Right ventricle myocardium inferior (tissue), 1 donor: ENCODE data around the gene ZNF804B. TPM values are rescaled to one million over a fixed set of nuclear protein-coding genes. Genes with fewer than 3 reads are reported as not detected.

ENCODE experiments used
- ATAC-seq: fragments of 200-7000 bp; cut with Tn5 transposase; one replicate; pipeline ENCODE4 v1.9.1; 2020; ENCODE audit warnings: mild to moderate bottlenecking, moderate library complexity
- DNase-seq: peaks from one replicate; pipeline ENCODE4 v3.0.0; 2021; ENCODE audit errors: missing footprints
- intact Hi-C: fragments of 100-400 bp; cut with DNase I; formaldehyde crosslinking; loops from one replicate; pipeline ENCODE4 v1.11.0; 2022
- long read RNA-seq: library from polyadenylated mRNA; unstranded; transcript quantifications from one replicate; pipeline ENCODE4 v2.0.0, GENCODE V29; 2021
- total RNA-seq: library from RNA; stranded (reverse); fragmentation: NEBNext Ultra II Directional; extraction: Animal tissue kit (Norgen Biotek cat#: 25700); gene quantifications from one replicate; pipeline ENCODE4 v1.2.1, GENCODE V29; 2021
- donor health status: DM: no; HTN: yes; CAD: no; lungs with severe emphysema.

ZNF804B gene
- not detected for total RNA-seq
- long read RNA-seq: 0 reads

DNA sequence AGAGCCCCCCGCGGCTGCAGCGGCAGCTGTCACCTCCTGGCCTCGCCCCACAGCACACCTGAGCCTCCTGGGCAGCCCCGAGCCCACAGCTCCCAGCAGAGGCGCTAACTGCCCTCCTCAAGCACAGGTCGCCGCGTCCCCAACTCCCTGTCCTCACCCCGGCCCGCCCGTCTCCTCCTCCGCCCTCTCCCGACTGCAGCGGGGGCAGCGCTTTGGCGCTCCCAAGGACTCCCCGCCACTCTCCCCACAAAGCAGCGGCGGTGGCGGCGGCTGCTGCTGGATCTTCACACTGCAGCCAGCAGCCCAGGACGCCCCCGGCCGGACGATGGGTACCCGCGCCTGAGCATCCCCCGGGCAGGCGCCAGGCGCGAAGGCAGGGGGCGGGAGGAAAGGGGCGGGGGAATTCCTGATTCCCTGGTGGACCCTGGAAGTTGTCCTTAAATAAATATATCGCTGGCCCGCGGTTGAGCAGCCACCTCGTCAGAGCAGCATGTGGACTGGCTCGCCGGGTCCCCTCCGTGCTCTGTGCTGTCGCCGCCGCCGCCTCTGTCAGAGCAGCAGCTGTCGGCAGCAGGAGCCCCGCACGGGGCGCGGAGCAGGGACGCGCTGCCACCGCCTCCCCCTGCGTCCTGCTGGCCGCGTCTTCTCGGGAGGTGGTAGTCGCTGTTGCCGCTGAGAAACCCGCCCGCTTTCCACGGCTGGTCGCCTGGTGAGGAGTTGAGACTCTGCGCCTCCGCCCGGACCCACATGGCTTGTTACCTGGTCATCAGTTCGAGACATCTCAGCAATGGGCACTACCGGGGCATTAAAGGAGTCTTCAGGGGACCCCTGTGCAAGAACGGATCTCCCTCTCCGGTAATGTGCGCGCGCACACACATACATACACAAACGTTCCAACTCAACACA lies at the start of gene ZNF804B:
ZNF804B (plus strand) TSS at position 471 of the 906 bp plus-strand sequence; CDS start at position 748, 277 bp downstream.
- DNase-seq (peak; percentile 55), ATAC-seq (peak; percentile 34)
- intact Hi-C loops: no loop called here

DNA sequence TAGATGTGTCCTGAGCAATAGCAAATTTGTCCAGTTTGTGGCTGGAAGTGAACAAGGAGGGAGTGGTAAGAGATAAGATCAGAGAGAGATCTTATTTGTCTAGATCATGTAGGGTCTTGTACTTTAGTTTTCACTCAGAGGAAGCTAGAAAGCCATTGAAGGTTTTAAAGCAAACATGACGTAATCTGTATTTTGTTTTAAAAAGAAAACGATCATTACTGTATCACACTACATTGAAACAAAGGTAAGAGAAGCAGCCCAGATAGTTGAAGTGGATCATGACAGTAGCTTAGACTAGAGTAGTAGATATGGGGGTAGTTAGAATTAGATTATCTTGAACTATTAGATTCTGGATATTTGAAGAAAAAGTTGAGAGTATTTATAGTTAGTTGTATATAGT lies 23.6 kb upstream of the ZNF804B start:
- DNase-seq (no peak), ATAC-seq (no peak)
- intact Hi-C loops: no loop called here

DNA sequence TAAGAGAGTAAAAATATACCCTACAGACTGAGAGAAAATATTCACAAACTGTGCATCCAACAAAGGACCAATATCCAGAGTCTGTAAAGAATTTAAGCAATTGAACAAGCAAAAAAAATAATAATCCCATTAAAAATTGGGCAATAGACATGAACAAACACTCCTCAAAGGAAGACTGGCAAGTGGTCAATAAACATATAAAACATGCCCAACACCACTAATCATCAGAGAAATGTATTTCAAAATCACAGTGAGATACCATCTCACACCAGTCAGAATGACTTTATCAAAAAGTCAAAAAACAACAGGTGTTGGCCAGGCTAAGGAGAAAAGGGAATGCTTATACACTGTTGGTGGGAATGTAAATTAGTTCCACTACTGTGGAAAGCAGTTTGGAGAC lies 21.9 kb upstream of the ZNF804B start:
- no peak for DNase-seq
- no peak for ATAC-seq
- intact Hi-C loops: no loop called here

DNA sequence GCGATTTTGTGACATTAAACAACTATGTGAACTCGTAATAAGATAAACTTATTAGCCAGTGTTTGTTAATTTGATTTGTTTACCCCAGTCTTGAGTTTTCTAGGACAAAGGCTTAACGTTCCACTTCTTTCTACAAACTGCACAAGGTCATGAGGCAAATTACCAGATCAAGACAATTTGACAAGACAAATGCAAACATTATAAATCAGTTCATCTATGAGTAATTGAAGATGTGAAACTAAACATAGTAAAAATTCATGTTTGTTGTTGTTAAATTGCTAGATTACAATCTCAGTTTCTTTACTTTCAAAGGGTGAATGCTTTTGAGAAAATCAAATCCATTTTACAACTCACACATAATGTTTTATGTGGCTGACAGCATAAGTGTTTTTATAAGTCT lies 13.4 kb upstream of the ZNF804B start:
- DNase-seq (no peak), ATAC-seq (no peak)
- intact Hi-C loops: no loop called here

DNA sequence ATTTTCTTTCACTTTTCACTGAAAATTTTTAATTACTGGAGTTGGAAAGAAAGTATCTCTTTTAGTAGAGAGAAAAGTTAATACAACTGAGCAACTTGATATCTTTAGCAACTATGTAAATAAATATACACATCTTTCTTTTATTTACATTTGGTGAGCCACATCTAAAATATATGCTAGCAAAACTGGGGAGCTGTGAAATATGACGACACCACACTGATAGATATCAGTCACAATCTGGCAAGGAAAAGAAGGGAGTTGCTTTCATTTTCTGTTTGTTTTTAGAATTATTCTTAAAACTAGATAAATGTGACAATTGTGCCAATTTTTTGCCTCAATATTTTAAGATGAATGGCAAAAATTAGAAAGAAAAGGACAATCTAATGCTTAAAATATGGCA lies 2.7 kb upstream of the ZNF804B start:
- DNase-seq (no peak), ATAC-seq (no peak)
- intact Hi-C loops: no loop called here

DNA sequence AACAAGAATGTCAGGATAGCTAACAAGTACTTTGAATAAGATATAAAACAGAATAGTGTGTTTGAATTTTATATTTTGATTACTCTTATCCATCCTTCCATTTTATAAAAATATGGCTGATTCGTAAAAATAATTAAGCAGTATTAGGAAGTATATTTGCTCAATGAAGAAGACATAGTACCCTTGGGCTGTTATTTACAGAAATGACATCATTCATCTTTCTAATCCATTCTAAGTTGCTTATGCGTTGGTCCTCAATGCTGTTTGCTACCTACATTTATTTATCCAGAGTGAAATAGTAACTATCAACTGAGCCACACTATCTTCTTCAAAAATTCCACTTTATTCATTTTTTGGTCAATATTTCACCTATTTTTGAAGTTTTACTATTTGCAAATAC lies 2.1 kb upstream of the ZNF804B start:
- ATAC-seq (no peak), DNase-seq (no peak)
- intact Hi-C loops: no loop called here

DNA sequence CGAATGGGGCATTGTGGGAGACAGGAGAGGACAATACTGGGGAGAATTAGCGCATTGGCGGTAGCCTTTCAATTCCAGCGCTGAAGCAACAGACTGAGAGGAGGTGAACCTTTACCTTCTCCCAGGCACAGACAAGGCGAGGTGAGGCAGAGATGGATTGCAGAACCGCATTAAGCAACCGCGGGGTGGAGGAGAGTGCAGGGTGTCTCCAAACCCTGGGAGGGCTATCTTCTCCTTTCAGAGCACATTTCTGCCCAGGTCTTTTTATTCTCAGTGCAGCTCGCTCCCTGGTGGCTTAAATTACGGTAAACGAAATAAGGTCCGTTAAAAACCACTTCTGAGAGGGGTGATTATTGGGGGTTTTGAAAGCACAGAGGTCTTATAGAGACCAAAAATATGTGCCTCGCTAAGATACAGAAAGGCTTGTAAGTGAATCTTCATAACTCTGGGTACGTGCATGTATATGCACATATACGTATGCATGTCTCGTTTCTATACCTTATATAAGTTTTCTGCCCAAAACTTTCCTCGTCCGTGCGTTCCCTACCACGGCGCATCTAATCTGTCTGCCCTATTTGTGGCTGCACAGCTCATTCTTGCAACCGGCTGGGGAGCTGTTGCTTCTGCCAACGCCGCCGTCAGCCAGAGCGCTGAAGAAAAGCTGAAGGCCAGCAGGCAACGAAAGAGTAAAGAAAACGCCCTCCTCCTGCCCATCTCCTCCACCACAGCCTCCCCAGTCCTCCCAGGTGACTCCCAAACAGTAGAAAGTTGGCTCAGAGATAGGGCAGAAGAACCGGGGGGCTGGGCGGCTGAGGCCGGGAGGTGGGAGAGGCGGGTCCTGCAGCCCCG lies 895 bp upstream of the ZNF804B start:
- DNase-seq (peak; percentile 55), ATAC-seq (peak; percentile 50)
- intact Hi-C loops: no loop called here

DNA sequence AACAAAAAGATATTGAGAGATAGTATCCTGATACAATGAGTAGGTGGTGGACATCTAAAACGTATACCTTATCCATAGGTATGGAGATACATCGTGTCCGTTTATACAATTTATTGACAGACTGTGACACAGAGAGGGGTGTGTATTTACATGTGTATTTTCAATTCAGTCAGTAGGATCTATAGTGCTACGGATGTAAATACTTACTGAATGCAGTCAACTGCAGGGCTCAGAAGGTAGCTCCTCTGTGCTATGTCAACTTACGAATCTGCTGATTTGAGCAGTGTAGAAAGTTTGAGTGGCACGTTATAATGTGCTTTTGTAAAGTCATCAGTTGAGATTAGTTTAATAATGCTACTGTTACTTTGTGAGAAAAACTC lies 626 bp downstream of the ZNF804B start:
- intact Hi-C loops: no loop called here
- ATAC-seq (no peak), DNase-seq (no peak)

DNA sequence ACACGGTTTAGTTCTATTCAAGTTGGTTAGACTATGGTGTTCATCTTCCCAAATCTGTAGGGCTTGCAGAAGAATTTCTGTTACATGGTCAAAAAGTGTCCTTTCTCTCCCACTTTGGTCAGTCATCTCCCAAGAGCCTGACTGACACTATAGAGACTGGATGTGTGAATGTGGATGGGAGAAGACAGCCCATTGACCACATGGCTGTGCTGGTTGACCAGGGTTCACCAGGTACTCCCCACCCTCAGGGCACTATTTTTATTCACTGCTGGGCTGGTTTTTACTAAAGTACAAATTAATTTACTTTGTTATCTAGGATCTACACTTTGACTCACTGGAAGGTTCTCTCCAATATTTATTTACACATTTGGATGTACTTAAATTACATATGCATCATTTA lies 2.3 kb downstream of the ZNF804B start:
- no peak for DNase-seq
- ATAC-seq: no peak
- intact Hi-C loops: no loop called here

DNA sequence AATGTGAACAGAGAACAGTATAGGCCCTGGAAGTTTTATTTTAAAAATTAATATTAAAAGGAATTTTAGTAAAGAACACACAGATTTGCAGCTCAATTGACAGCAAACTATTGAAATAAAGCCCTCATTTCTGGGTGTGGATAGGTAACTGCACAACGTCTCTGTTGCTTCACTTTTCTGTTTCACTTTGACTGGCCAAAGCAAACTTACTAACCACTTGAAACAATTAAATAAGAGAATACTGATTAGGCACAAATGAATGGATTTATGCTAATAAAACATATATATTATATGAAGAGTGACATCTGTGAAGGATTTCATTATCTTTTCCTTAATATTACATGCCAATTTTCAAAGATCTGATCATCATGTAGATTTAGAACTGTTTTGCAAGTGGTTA lies 11.9 kb downstream of the ZNF804B start:
- no peak for DNase-seq
- intact Hi-C loops: no loop called here

DNA sequence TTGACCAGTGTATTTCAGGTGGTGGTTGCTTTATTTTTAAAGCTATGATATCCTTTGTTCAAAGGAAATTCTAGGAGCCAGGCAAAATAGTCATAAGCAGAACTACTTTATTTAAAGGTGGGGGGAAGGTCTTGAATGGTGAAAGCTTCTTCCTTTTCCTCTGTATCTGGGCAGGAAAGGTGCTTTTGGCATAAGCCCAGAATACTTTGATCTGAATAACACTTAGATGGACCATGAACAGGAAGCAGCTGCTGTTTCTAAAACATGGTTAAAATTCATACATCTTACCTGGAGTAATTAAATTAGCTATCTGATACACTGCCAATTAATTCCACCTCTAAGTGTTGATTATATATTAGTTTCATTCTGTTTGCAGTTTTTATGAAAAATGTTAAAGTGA lies 13.3 kb downstream of the ZNF804B start:
- ATAC-seq (no peak), DNase-seq (no peak)
- intact Hi-C loops: no loop called here

More for the DNA sequence above, 11.9 kb downstream of the ZNF804B start:
- ATAC-seq: no peak

DNA sequence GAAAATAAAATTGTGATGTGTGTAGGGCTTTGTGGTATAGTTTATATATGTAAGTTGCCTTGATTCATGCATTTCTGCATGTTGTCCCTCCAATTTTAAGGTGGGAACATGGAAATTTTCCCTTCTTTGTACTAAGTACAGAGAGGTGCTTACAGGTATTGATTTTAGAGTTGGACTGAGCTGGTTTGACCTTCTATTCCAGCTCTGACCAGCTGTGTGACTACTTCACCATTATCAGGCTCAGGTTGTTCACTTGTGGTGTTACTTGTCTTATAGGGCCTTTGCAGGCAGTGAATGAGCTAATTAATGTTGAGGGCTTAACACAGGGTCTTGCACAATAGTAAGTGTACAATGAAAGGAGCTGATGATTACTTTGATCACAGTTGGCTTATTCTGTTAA lies 16.3 kb downstream of the ZNF804B start:
- intact Hi-C loops: no loop called here
- ATAC-seq (no peak), DNase-seq (no peak)

DNA sequence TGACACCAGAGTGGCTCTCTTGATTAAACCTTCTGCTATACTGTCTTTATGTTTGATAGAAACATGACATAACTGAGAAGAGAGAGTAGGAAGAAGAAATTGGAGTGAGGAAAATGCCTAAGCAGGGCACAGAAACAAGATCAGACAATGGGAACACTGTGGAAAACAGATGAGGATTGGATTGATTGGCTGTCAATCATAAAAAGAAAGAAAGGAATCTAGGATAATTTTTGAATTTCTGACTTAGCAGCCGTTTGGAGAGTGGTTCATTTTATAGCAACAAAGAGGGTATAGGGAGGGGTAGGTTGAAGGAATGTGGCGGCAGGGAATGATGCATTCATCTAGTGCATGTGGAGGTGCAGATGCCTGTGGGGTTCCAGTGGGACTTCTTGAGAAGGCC lies 28.3 kb downstream of the ZNF804B start:
- intact Hi-C loops: no loop called here
- no peak for DNase-seq
- ATAC-seq: no peak

DNA sequence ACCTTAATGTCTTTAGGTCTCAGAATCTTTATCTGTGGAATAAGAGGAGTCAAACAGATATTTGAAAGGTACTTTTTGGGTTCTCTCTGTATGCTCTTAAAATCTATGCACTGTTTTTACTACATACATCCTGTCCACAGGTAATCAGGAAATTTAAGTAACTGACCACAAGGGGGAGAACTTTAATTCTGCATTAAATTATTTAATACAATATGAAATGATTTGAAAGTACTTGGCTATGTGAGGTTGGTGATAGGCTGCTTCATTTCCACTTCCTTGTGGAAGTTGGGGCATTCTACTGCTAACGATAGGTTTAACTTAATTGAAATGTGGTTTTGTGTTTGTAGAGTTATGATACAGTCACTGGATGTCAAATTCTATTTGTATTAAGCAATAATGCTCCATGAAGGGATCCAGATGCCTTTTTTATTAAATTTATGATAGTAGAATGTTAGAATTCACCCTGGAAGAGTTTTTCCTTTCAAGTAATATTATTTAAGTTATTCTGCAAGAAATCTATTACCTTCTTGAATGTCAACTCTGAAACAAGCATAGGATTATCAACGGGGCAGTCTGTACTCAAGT lies 30.1 kb downstream of the ZNF804B start:
- ATAC-seq: no peak
- intact Hi-C loops: loop anchor here (10.0 kb wide), 1 partner anchor 835 kb away; no protein-coding TSS in a partner anchor
- DNase-seq: no peak

DNA sequence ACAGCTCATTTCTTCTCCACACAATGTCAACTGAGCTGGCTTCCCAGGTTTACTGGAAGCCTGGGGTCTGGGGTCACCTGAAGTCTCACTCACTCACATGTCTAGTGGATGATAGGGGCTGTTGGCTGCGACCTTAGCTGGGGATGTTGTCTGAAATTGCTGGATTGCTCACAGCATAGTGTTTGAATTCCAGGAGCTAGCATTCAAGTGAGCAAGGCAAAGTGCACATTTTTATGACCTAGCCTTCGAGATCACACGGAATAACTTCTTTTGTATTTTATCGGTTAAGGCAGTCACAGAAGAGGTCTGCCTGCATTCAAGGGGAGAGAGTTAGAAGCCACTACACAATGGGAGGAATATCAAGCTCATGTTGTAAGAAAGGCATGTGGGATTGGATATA lies 32.4 kb downstream of the ZNF804B start:
- no peak for ATAC-seq
- DNase-seq: no peak
- intact Hi-C loops: loop anchor here (10.0 kb wide), 1 partner anchor 833 kb away; no protein-coding TSS in a partner anchor

DNA sequence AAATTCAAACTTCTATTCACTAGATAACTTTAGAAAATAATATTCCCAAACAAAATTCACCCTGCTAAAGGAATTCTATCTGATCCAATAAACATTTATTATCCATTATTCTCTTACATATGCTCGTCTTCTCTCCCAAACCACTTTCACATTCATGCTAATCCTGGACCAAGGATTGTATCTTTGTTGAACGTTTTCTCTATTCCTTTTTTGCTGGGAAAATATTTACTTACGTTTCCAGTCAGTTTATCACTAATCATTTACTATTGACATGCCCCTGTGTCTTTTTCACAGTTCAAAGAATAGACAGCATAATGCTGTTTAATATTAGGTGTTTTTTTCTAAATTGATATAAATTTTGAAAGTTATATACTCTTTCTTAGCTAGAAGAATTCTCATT lies 32.9 kb downstream of the ZNF804B start:
- intact Hi-C loops: loop anchor here (10.0 kb wide), 1 partner anchor 832 kb away; no protein-coding TSS in a partner anchor
- ATAC-seq: no peak
- no peak for DNase-seq

DNA sequence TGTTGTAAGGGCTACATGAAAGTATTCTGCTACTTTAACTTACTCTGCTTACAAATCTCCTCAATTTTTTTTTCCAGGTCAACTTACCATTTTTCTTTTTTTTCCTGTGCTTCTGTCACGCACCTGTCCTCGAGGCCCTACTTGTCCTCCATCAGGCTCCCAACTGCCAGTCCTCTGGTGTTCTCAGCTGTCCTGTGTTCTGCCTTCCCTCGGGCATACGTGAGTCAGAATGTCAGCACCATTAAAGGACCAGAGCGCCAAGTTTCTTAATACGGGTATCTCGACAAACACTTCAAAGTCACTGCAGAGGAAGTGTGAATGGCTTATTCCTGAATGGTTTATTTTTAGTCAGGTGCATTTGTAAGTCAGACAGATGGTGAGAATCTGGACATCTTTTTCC lies 36.1 kb downstream of the ZNF804B start, which contains the start of gene TEX47:
TEX47 (minus strand) TSS at position 185 of the 400 bp plus-strand sequence. CDS start 795 bp downstream, outside the sequence.
- ATAC-seq (peak; percentile 46), DNase-seq (no peak)
- intact Hi-C loops: loop anchor here (10.0 kb wide), 1 partner anchor 829 kb away; no protein-coding TSS in a partner anchor

DNA sequence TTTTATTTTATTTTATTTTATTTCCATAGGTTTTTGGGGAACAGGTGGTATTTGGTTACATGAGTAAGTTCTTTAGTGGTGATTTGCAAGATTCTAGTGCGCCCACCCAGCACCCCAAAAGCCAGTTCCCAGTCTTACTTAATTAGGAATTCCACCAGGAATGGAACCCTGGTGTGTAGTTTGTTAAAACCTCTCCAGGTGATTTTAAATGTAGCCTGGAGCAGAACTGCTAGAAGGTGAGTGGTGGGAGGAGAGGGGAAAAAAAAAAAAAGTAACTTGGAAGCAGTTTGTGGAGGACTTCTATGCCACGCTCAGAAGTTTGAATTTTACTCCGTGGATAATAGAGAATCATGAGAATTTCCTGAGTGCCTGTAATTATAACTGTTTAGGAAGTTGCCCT lies 41.5 kb downstream of the ZNF804B start:
- intact Hi-C loops: no loop called here
- no peak for DNase-seq
- ATAC-seq: no peak
